MM.1S (cell line): Measurements from ENCODE around the gene DHRS7B.
"Not testable (repeated sequence)": the region's sequence is repeated elsewhere in the genome, so short reads cannot be mapped to it uniquely, and the experiment has no call there.

Source experiments
- DNase-seq: peaks from one replicate; pipeline ENCODE4 v3.0.0-alpha.2; 2015
- H2AFZ ChIP-seq: fragments of 300-600 bp; sonication (generic); 2 replicates; pipeline ENCODE4 v1.6.0; 2016; ENCODE audit warnings: antibody characterized with exemption, low read length
- H3F3A ChIP-seq: fragments of 300-600 bp; sonication (generic); 2 replicates; pipeline ENCODE4 v1.6.1; 2016; ENCODE audit warnings: mild to moderate bottlenecking, antibody characterized with exemption, low read length, moderate library complexity, mixed read lengths; ENCODE audit not compliant: insufficient read depth
- H3K27ac ChIP-seq: fragments of 300-600 bp; sonication (generic); 2 replicates; pipeline ENCODE4 v1.5.1; 2016; ENCODE audit warnings: mild to moderate bottlenecking, low read length
- H3K27me3 ChIP-seq: fragments of 300-600 bp; sonication (generic); replicated peaks from 2 replicates; pipeline ENCODE4 v1.6.0; 2016; ENCODE audit warnings: low read length; ENCODE audit not compliant: insufficient read depth
- H3K36me3 ChIP-seq: fragments of 300-600 bp; sonication (generic); replicated peaks from 2 replicates; pipeline ENCODE4 v1.6.1; 2016; ENCODE audit warnings: mild to moderate bottlenecking, low read length, mixed read lengths; ENCODE audit not compliant: insufficient read depth
- H3K4me1 ChIP-seq: fragments of 300-600 bp; sonication (generic); 2 replicates; pipeline ENCODE4 v1.6.1; 2016; ENCODE audit warnings: low read length, mixed read lengths
- H3K4me2 ChIP-seq: fragments of 300-600 bp; sonication (generic); 2 replicates; pipeline ENCODE4 v1.6.0; 2016; ENCODE audit warnings: low read depth, low read length
- H3K4me3 ChIP-seq: fragments of 300-600 bp; sonication (generic); 2 replicates; pipeline ENCODE4 v1.5.1; 2016; ENCODE audit warnings: low read length, mixed read lengths
- H3K79me2 ChIP-seq: fragments of 300-600 bp; sonication (generic); 2 replicates; pipeline ENCODE4 v1.6.1; 2016; ENCODE audit warnings: mixed run types, low read length, mixed read lengths
- H3K9ac ChIP-seq: fragments of 300-600 bp; sonication (generic); 2 replicates; pipeline ENCODE4 v1.6.1; 2016; ENCODE audit warnings: low read length, mixed read lengths
- H3K9me2 ChIP-seq: fragments of 300-600 bp; sonication (generic); replicated peaks from 2 replicates; pipeline ENCODE4 v1.6.1; 2016; ENCODE audit warnings: mild to moderate bottlenecking, low read length, mixed read lengths; ENCODE audit not compliant: insufficient read depth
- H3K9me3 ChIP-seq: fragments of 300-600 bp; sonication (generic); replicated peaks from 2 replicates; pipeline ENCODE4 v1.6.1; 2016; ENCODE audit warnings: mild to moderate bottlenecking, low read length, mixed read lengths; ENCODE audit not compliant: insufficient read depth
- H4K20me1 ChIP-seq: fragments of 300-600 bp; sonication (generic); 2 replicates; pipeline ENCODE4 v1.6.1; 2016; ENCODE audit warnings: mild to moderate bottlenecking, low read length, moderate library complexity, mixed read lengths; ENCODE audit not compliant: insufficient read depth
- EZH2 ChIP-seq: fragments of 300-600 bp; sonication (generic); optimal IDR thresholded peaks from 2 replicates; pipeline ENCODE3; 2017; ENCODE audit warnings: low read depth, mild to moderate bottlenecking, antibody characterized with exemption, low read length, mixed read lengths
- EZH2phosphoT487 ChIP-seq: fragments of 300-600 bp; sonication (generic); IDR thresholded peaks from 2 replicates; pipeline ENCODE4 v1.6.1; 2018; ENCODE audit warnings: antibody characterized with exemption, low read length
- TF ChIP-seq, protein P1 (sequence below): fragments of 300-600 bp; sonication (generic); IDR thresholded peaks from 2 replicates; pipeline ENCODE4 v1.5.1; 2016; ENCODE audit warnings: antibody characterized with exemption, low read length, mixed read lengths

The DHRS7B gene

DNA sequence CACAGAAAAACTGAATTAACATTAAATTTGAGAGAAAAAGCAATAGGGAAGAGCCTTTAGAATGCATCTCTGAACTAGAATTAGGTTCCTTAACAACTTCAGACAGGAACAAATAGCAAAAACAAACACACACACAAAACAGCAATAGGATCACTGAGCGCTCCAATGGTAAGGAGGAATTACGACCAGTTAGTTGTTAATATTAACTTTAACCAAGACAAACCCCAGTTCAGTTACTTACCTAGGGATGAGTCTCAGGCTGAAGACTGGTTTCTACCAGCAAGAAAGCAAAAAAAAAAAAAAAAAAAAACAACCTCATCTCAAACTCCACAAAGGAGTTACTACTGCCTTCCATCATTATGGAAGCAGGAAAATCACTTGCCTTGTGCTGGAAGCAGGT lies 14.6 kb downstream of the DHRS7B start:
- Histone ChIP-seq H3F3A (no peaks in the 10 kb centered on the region), H3K27me3 (no peaks in the 10 kb centered on the region), H3K79me2 (0 out of 2 replicates have a peak, but pooled peaks cover 6% of the 10 kb centered on the region), H3K36me3 (0 out of 2 replicates have a peak, but pooled peaks cover 2% of the 10 kb centered on the region), H3K4me2 (no peak overlapping the region), H2AFZ (no peak overlapping the region), H3K4me1 (no peaks in the 10 kb centered on the region), H4K20me1 (no peaks in the 10 kb centered on the region), H3K9me2 (no peaks in the 10 kb centered on the region), H3K9me3 (no peaks in the 10 kb centered on the region), H3K27ac (no peak overlapping the region), H3K9ac (no peak overlapping the region), H3K4me3 (no peak overlapping the region)
- no peak for DNase-seq
- TF ChIP-seq EZH2phosphoT487 (no peak), EZH2 (no peak)
- TF ChIP-seq, protein P1, sequence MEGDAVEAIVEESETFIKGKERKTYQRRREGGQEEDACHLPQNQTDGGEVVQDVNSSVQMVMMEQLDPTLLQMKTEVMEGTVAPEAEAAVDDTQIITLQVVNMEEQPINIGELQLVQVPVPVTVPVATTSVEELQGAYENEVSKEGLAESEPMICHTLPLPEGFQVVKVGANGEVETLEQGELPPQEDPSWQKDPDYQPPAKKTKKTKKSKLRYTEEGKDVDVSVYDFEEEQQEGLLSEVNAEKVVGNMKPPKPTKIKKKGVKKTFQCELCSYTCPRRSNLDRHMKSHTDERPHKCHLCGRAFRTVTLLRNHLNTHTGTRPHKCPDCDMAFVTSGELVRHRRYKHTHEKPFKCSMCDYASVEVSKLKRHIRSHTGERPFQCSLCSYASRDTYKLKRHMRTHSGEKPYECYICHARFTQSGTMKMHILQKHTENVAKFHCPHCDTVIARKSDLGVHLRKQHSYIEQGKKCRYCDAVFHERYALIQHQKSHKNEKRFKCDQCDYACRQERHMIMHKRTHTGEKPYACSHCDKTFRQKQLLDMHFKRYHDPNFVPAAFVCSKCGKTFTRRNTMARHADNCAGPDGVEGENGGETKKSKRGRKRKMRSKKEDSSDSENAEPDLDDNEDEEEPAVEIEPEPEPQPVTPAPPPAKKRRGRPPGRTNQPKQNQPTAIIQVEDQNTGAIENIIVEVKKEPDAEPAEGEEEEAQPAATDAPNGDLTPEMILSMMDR = no peak

DNA sequence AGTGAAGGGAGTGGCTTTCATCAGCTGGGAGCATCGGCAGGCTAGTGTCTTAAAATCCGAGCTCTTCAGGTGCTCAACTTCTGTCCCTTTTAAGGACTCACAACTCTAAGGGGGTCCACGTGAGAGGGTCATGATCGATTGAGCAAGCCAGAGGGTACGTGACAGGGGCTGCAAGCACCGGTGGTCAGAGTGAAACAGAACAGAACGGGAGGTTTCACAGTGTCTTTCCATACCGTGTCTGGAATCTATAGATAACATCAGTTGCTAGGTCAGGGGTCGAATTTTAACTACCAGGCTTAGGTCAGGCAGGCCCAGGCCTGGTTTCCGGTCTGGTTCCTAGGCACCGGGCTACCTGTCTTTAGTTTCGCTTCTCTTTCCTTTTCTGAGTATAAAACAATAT lies 15.3 kb downstream of the DHRS7B start:
- not testable (repeated sequence) for H3K9me3 ChIP-seq, H3K9ac ChIP-seq, H3K27ac ChIP-seq, H3K79me2 ChIP-seq, H3K4me2 ChIP-seq, H3K27me3 ChIP-seq, H3K4me3 ChIP-seq, H3K9me2 ChIP-seq, H3K36me3 ChIP-seq, H3F3A ChIP-seq, H4K20me1 ChIP-seq, H2AFZ ChIP-seq, DNase-seq, H3K4me1 ChIP-seq

DNA sequence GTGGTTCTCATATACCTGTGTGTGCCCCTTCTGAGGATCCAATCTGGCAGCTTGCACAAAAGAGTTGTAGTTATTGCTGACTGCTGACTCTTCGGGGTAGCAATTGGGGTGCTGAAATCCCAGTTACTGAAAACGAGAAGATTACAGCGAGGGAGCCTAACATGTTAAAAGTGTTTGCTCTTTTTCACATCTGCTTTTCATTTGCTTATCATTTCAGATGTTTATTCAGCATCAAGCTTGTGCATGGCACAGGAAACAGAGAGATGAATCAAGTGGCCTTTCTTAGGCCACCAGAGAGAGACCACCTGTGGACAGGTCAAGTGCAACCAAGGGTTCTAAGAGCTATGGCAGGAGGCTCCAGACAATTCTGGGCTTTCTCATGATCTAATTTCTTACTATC lies 16.9 kb downstream of the DHRS7B start:
- no peak overlapping the region for H2AFZ ChIP-seq
- 0 out of 2 replicates have a peak, but pooled peaks cover 10% of the 10 kb centered on the region for H3K79me2 ChIP-seq
- no peak overlapping the region for H3K4me3 ChIP-seq
- 0 out of 2 replicates have a peak, but pooled peaks cover 2% of the 10 kb centered on the region for H3K36me3 ChIP-seq
- TF ChIP-seq EZH2 (no peak), EZH2phosphoT487 (no peak)
- TF ChIP-seq, protein P1 = no peak
- no peak overlapping the region for H3K9ac ChIP-seq
- H3K27me3 ChIP-seq = no peaks in the 10 kb centered on the region
- H3K9me3 ChIP-seq = no peaks in the 10 kb centered on the region
- DNase-seq = no peak
- H3K9me2 ChIP-seq = no peaks in the 10 kb centered on the region
- H3K27ac ChIP-seq = no peak overlapping the region
- H3F3A ChIP-seq = no peaks in the 10 kb centered on the region
- H3K4me1 ChIP-seq = no peaks in the 10 kb centered on the region
- no peaks in the 10 kb centered on the region for H4K20me1 ChIP-seq
- H3K4me2 ChIP-seq = no peak overlapping the region

- not testable (repeated sequence) for H3K27me3 ChIP-seq, H3K9me3 ChIP-seq, H3K4me2 ChIP-seq, H3K9me2 ChIP-seq, H3F3A ChIP-seq, H3K9ac ChIP-seq, H3K4me1 ChIP-seq, H3K79me2 ChIP-seq, H3K27ac ChIP-seq, H3K4me3 ChIP-seq, H3K36me3 ChIP-seq, H2AFZ ChIP-seq, DNase-seq, H4K20me1 ChIP-seq
Measured at GRCh38 chr17:21144299-21144698, 17.5 kb downstream of the DHRS7B start.
